Esophagus squamous epithelium (tissue), 5 donors: ENCODE results near the gene AAGAB. TPM values are rescaled to one million over a fixed set of nuclear protein-coding genes. Genes with fewer than 3 reads are reported as not detected.

Experiments used
- DNase-seq: peaks from one replicate; lab custom pipeline; 2025; lab: John Stamatoyannopoulos, UW
- H3K27ac ChIP-seq, 4 donors: fragments of 200-600 bp; sonication (generic); one replicate each; pipeline ENCODE4 v1.5.1; 2016 to 2019; ENCODE audit warnings: mild to moderate bottlenecking in 1 of 4
- H3K27me3 ChIP-seq, 4 donors: fragments of 200-600 bp; sonication (generic); 1 replicate in 3 of 4; 2 replicates in 1 of 4; pipeline versions ENCODE4 v1.5.1 to v1.6.0; 2017 to 2021; ENCODE audit warnings: antibody characterized with exemption in 1 of 4
- H3K36me3 ChIP-seq, 3 donors: fragments of 200-600 bp; sonication (generic); one replicate each; pipeline ENCODE4 v1.5.1; 2016 to 2019
- H3K4me1 ChIP-seq, 3 donors: fragments of 200-600 bp; sonication (generic); one replicate each; pipeline ENCODE4 v1.5.1; 2017 to 2019
- H3K4me3 ChIP-seq, 4 donors: fragments of 200-600 bp; sonication (generic); 1 replicate in 3 of 4; 2 replicates in 1 of 4; pipeline ENCODE4 v1.5.1; 2016 to 2019; ENCODE audit warnings: mild to moderate bottlenecking in 2 of 4, moderate library complexity in 1 of 4
- H3K9me3 ChIP-seq, 3 donors: fragments of 200-600 bp; sonication (generic); one replicate each; pipeline ENCODE4 v1.5.1; 2016 to 2019
- POLR2A ChIP-seq, 4 donors: fragments of 450-650 bp; IDR thresholded peaks; one replicate each; pipeline ENCODE4 v1.6.1; 2017; ENCODE audit warnings: antibody characterized with exemption in 4 of 4, mild to moderate bottlenecking in 4 of 4, moderate library complexity in 3 of 4
- WGBS, 2 donors: methylation state at CpG; one replicate each; pipeline ENCODE4 v1.1.5; 2018; 5-methylcytosine and 5-hydroxymethylcytosine counted together
- intact Hi-C: fragments of 100-400 bp; cut with DNase I; formaldehyde crosslinking; loops from one replicate; pipeline ENCODE4 v1.15.0; 2022
- total RNA-seq, 4 donors: library from RNA; depleted of rRNA; stranded (reverse); fragments of >200 nt; gene quantifications; one replicate each; pipeline ENCODE4 v1.1.0, GENCODE V29; 2016
- TF ChIP-seq, protein P1 (sequence below), 6 experiments: fragments of 450-650 bp in 4 of 6; fragments of 200-600 bp in 2 of 6; sonication (generic) in 2 of 6; IDR thresholded peaks; one replicate each; pipeline ENCODE4 v1.5.1; 2016 to 2019; ENCODE audit warnings: antibody characterized with exemption in 6 of 6, mild to moderate bottlenecking in 4 of 6, moderate library complexity in 4 of 6
- donor health status: DM: yes; HTN: yes; CAD: no.

AAGAB gene
- total RNA-seq, 4 donors from 2014 or later: 16.7 to 35.6 (median 31.4) TPM

DNA sequence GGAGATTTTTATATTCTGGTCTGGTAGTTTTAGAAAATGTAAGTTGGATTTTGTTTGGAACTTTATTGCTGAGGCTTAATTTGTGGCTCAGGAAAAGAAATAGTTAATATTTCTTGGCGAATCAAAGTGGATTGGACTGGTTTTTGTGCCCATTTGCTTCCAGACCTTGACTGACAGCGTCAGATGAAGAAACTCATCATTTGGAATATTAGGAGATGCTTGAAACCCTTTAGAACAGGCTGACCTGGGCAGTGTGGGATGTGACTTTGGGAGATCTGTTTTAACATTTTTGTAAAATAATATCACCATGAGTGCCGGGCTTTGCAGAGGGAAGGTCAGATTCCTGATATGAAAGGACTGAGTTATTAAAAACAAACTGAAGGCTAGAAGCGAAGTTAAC is 83.0 kb downstream of the AAGAB start:
- DNase-seq: no peak
- peaks cover 41 to 81% (median 59%) of the 10 kb centered on the region in 3 donors for H3K4me1 ChIP-seq
- no peaks in the 10 kb centered on the region for H3K9me3 ChIP-seq
- no peak overlapping the region for H3K4me3 ChIP-seq
- intact Hi-C loops: no loop called here
- TF ChIP-seq, protein P1, sequence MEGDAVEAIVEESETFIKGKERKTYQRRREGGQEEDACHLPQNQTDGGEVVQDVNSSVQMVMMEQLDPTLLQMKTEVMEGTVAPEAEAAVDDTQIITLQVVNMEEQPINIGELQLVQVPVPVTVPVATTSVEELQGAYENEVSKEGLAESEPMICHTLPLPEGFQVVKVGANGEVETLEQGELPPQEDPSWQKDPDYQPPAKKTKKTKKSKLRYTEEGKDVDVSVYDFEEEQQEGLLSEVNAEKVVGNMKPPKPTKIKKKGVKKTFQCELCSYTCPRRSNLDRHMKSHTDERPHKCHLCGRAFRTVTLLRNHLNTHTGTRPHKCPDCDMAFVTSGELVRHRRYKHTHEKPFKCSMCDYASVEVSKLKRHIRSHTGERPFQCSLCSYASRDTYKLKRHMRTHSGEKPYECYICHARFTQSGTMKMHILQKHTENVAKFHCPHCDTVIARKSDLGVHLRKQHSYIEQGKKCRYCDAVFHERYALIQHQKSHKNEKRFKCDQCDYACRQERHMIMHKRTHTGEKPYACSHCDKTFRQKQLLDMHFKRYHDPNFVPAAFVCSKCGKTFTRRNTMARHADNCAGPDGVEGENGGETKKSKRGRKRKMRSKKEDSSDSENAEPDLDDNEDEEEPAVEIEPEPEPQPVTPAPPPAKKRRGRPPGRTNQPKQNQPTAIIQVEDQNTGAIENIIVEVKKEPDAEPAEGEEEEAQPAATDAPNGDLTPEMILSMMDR (IDR thresholded peaks at IDR 0.05): no peak
- TF ChIP-seq POLR2A (IDR thresholded peaks at IDR 0.05): no peak
- WGBS, 2 donors: 70 to 75% methylated on average over 4 of the region's 4 CpGs
- no peaks in the 10 kb centered on the region for H3K27me3 ChIP-seq
- H3K36me3 ChIP-seq: peaks cover 7 to 93% (median 18%) of the 10 kb centered on the region in 3 donors
- no peak overlapping the region for H3K27ac ChIP-seq

DNA sequence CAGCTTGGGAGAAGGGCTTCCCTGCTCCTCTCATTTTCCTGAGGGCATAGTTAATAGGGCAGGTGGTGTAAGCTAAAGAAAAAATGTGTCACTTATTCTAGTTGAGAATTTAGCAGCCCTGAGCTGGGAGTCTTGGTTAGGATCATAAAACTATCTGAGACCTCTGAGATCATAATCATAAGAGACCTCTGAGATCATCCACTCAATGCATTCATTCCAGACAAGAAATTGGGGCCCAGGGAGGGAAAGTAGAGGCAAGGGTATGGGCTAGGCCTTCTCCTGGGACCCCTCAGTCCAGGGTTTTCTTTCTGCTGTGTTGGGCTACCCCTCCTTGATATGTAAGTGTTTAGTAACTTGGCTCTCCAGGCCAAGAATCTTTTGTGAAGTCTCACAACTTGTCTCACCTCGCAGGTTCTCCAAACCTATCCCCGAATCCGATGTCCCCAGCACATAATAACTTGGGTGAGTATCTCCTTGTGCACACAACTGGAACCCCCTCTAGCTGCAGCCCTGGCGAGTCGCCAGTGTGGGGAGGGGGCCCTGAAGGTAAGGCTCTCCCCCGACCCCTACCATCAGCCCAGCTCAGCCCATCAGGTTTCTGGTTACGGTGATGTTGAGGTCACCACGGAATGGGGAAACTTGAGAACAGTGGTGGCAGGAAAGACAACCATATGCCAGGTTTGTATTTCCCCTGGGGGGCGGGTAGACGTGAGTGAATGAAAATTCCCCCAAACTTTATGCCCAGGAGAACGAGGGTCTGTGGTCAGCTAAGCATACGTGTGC is 84.1 kb downstream of the AAGAB start:
- intact Hi-C loops: no loop called here
- H3K4me1 ChIP-seq: peaks cover 35 to 81% (median 59%) of the 10 kb centered on the region in 3 donors

DNA sequence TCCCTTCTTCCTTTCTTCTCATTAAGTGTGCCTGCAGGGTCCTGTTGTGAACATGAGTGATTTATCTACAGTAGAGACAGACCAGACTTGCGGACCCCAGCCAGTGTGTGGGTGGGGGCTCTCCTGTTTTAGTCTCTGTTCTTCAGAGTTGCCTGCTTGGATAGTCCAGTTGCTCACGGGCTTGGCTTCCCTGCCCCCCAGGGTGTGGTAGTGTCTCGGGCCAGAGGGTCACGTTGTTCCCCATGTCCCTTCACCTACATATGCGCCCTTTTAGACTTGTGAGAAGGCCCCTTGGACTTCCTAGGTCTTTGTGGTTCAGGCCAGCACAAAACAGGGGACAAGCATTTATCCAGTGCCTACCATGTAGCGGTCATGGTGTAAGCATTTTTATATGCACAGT is 85.8 kb downstream of the AAGAB start:
- DNase-seq: no peak
- intact Hi-C loops: no loop called here
- WGBS, 2 donors: 55 to 76% methylated on average over 6 of the region's 6 CpGs
- no peaks in the 10 kb centered on the region for H3K27me3 ChIP-seq
- TF ChIP-seq, protein P1 (IDR thresholded peaks at IDR 0.05): no peak
- no peak for TF ChIP-seq POLR2A (IDR thresholded peaks at IDR 0.05)
- H3K9me3 ChIP-seq: no peaks in the 10 kb centered on the region
- H3K36me3 ChIP-seq: peaks cover 7 to 90% (median 18%) of the 10 kb centered on the region in 3 donors
- peak overlapping the region; percentile 30 to 51 (median 43) for H3K4me3 ChIP-seq
- H3K27ac ChIP-seq: peak overlapping the region; percentile 78 to 89 (median 88)
- H3K4me1 ChIP-seq: peaks cover 31 to 81% (median 59%) of the 10 kb centered on the region in 3 donors

More for the DNA sequence above, 84.1 kb downstream of the AAGAB start:
- peaks cover 7 to 96% (median 18%) of the 10 kb centered on the region in 3 donors for H3K36me3 ChIP-seq
- H3K27me3 ChIP-seq: no peaks in the 10 kb centered on the region
- no peaks in the 10 kb centered on the region for H3K9me3 ChIP-seq
- no peak for DNase-seq
- H3K4me3 ChIP-seq: no peak overlapping the region
- no peak for TF ChIP-seq POLR2A (IDR thresholded peaks at IDR 0.05)
- TF ChIP-seq, protein P1 (IDR thresholded peaks at IDR 0.05): no peak
- peak overlapping the region in 2 of 4 donors; percentile 5 to 89 for H3K27ac ChIP-seq
- WGBS, 2 donors: 74 to 80% methylated on average over 8 to 12 of the region's 12 CpGs

DNA sequence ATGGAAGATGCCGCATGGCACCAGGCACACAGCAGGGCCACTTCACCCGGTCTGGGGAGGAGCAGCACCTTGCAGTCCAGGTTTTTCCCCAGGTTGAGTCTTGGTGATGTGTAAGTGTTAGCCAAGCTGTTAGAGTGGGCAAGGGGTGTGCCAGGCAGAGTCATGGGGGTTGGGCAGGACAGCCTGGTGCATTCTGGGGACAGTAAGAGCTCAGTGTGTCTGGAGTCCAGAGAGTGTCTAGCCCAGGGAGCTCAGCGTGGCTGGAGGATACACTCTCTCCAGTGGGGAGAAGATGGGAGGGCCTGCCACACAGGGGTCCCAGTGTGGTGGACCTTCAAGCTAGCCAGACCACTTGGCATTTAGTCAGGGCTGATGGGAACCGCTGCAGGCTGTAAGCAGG is 87.4 kb downstream of the AAGAB start:
- 79 to 100% methylated on average over 1 to 2 of the region's 4 CpGs for WGBS, 2 donors
- Histone ChIP-seq H3K36me3 (peaks cover under 1 to 74% (median 12%) of the 10 kb centered on the region in 3 donors), H3K4me3 (peak overlapping the region; percentile 30 to 51 (median 43)), H3K27me3 (no peaks in the 10 kb centered on the region), H3K27ac (peak overlapping the region; percentile 78 to 89 (median 88)), H3K4me1 (peaks cover 32 to 88% (median 59%) of the 10 kb centered on the region in 3 donors), H3K9me3 (no peaks in the 10 kb centered on the region)
- no peak for DNase-seq
- intact Hi-C loops: no loop called here
- TF ChIP-seq, protein P1 (IDR thresholded peaks at IDR 0.05): no peak
- TF ChIP-seq POLR2A (IDR thresholded peaks at IDR 0.05): no peak
